ENCODE results near the gene TAC4. TPM values are rescaled to one million over a fixed set of nuclear protein-coding genes. Genes with fewer than 3 reads are reported as not detected.

TAC4 gene
- total RNA-seq (ENCODE audit: unreplicated experiment) = not detected
- long read RNA-seq = 0 reads

- no peaks in the 10 kb centered on the region for H3K9me3 Mint-ChIP-seq (ENCODE audit: unreplicated experiment)
- TF ChIP-seq CTCF (IDR thresholded peaks at IDR 0.05; ENCODE audit: partially characterized antibody, unreplicated experiment) = no peak
- peaks cover 17% of the 10 kb centered on the region for H3K27me3 Mint-ChIP-seq (ENCODE audit: unreplicated experiment)
- H3K4me3 Mint-ChIP-seq (ENCODE audit: unreplicated experiment) = no peak within 1 kb of the TSS
- no peak for DNase-seq
- H3K27ac Mint-ChIP-seq (ENCODE audit: unreplicated experiment) = no peak within 1 kb of the TSS
- no peaks in the 10 kb centered on the region for H3K36me3 Mint-ChIP-seq (ENCODE audit: unreplicated experiment)
- peaks cover 11% of the 10 kb centered on the region for H3K4me1 Mint-ChIP-seq (ENCODE audit: low read depth, unreplicated experiment)
Observed at GRCh38 chr17:49848019-49848473, at the start of gene TAC4. Gene TAC4 (minus strand): TSS chr17:49848069. CDS start chr17:49848017, 52 bp downstream.

- H3K4me3 Mint-ChIP-seq (ENCODE audit: unreplicated experiment) = no peak overlapping the region
- H3K27ac Mint-ChIP-seq (ENCODE audit: unreplicated experiment) = no peak overlapping the region
- no peaks in the 10 kb centered on the region for H3K9me3 Mint-ChIP-seq (ENCODE audit: unreplicated experiment)
- H3K4me1 Mint-ChIP-seq (ENCODE audit: low read depth, unreplicated experiment) = peaks cover 13% of the 10 kb centered on the region
- no peak for TF ChIP-seq CTCF (IDR thresholded peaks at IDR 0.05; ENCODE audit: partially characterized antibody, unreplicated experiment)
- peaks cover 6% of the 10 kb centered on the region for H3K27me3 Mint-ChIP-seq (ENCODE audit: unreplicated experiment)
- H3K36me3 Mint-ChIP-seq (ENCODE audit: unreplicated experiment) = no peaks in the 10 kb centered on the region
- DNase-seq = no peak
Observed at GRCh38 chr17:49896860-49897259, 49.0 kb upstream of the TAC4 start.

GRCh38 chr17:49896222-49896621 lies 48.4 kb upstream of the TAC4 start:
- TF ChIP-seq CTCF (IDR thresholded peaks at IDR 0.05; ENCODE audit: partially characterized antibody, unreplicated experiment) = no peak
- Mint-ChIP-seq H3K4me1 (ENCODE audit: low read depth, unreplicated experiment) (peaks cover 13% of the 10 kb centered on the region), H3K36me3 (ENCODE audit: unreplicated experiment) (no peaks in the 10 kb centered on the region), H3K9me3 (ENCODE audit: unreplicated experiment) (no peaks in the 10 kb centered on the region), H3K27ac (ENCODE audit: unreplicated experiment) (no peak overlapping the region), H3K4me3 (ENCODE audit: unreplicated experiment) (no peak overlapping the region), H3K27me3 (ENCODE audit: unreplicated experiment) (peaks cover 6% of the 10 kb centered on the region)
- no peak for DNase-seq

- no peak for DNase-seq
- no peaks in the 10 kb centered on the region for H3K36me3 Mint-ChIP-seq (ENCODE audit: unreplicated experiment)
- no peak for TF ChIP-seq CTCF (IDR thresholded peaks at IDR 0.05; ENCODE audit: partially characterized antibody, unreplicated experiment)
- no peak overlapping the region for H3K4me3 Mint-ChIP-seq (ENCODE audit: unreplicated experiment)
- H3K4me1 Mint-ChIP-seq (ENCODE audit: low read depth, unreplicated experiment) = peaks cover 13% of the 10 kb centered on the region
- peaks cover 6% of the 10 kb centered on the region for H3K27me3 Mint-ChIP-seq (ENCODE audit: unreplicated experiment)
- H3K27ac Mint-ChIP-seq (ENCODE audit: unreplicated experiment) = no peak overlapping the region
- H3K9me3 Mint-ChIP-seq (ENCODE audit: unreplicated experiment) = no peaks in the 10 kb centered on the region
Observed at GRCh38 chr17:49895812-49896211, 47.9 kb upstream of the TAC4 start.

GRCh38 chr17:49894761-49895160 lies 46.9 kb upstream of the TAC4 start:
- Mint-ChIP-seq H3K27ac (ENCODE audit: unreplicated experiment) (no peak overlapping the region), H3K36me3 (ENCODE audit: unreplicated experiment) (no peaks in the 10 kb centered on the region), H3K4me3 (ENCODE audit: unreplicated experiment) (no peak overlapping the region), H3K27me3 (ENCODE audit: unreplicated experiment) (no peaks in the 10 kb centered on the region), H3K4me1 (ENCODE audit: low read depth, unreplicated experiment) (peaks cover 13% of the 10 kb centered on the region), H3K9me3 (ENCODE audit: unreplicated experiment) (no peaks in the 10 kb centered on the region)
- TF ChIP-seq CTCF (IDR thresholded peaks at IDR 0.05; ENCODE audit: partially characterized antibody, unreplicated experiment) = no peak
- no peak for DNase-seq

All from glutamatergic neuron (in vitro differentiated cells).